GOT3 (cell line): Measurements from ENCODE around the gene SYTL1.

Experiments used
- DNase-seq: peaks from one replicate; lab custom pipeline; 2025; ENCODE audit warnings: mixed read lengths; lab: John Stamatoyannopoulos, UW

The SYTL1 gene

GRCh38 chr1:27341525-27342252, at the start of gene SYTL1:
Gene SYTL1, plus strand, starts transcription at chr1:27342022. Its CDS starts 3,313 bp downstream, at chr1:27345335.
- no peak for DNase-seq

- no peak for DNase-seq
These were observed 49.7 kb upstream of the SYTL1 start for GRCh38 chr1:27292106-27292505.

- no peak for DNase-seq
These were observed 47.9 kb upstream of the SYTL1 start for GRCh38 chr1:27293915-27294314.

- DNase-seq = no peak
These were observed 45.0 kb upstream of the SYTL1 start for GRCh38 chr1:27296773-27297291.

GRCh38 chr1:27297903-27298302, 43.9 kb upstream of the SYTL1 start:
- no peak for DNase-seq

GRCh38 chr1:27298632-27299384, 43.0 kb upstream of the SYTL1 start:
- no peak for DNase-seq

- peak; percentile 30 for DNase-seq
These were observed 42.2 kb upstream of the SYTL1 start for GRCh38 chr1:27299385-27300271.

- peak; percentile 50 for DNase-seq
These were observed 41.3 kb upstream of the SYTL1 start for GRCh38 chr1:27300341-27301051.

- DNase-seq = no peak
These were observed 40.8 kb upstream of the SYTL1 start for GRCh38 chr1:27301052-27301422.

GRCh38 chr1:27301582-27302199, 40.1 kb upstream of the SYTL1 start:
- no peak for DNase-seq

GRCh38 chr1:27302612-27303011, 39.2 kb upstream of the SYTL1 start:
- DNase-seq = no peak

GRCh38 chr1:27303509-27303908, 38.3 kb upstream of the SYTL1 start:
- DNase-seq = no peak

GRCh38 chr1:27306071-27306470, 35.8 kb upstream of the SYTL1 start:
- DNase-seq = no peak

- DNase-seq = no peak
These were observed 34.7 kb upstream of the SYTL1 start for GRCh38 chr1:27306892-27307761.

- no peak for DNase-seq
These were observed 33.8 kb upstream of the SYTL1 start for GRCh38 chr1:27307874-27308598.

- DNase-seq = no peak
These were observed 27.7 kb upstream of the SYTL1 start for GRCh38 chr1:27314169-27314568.

- no peak for DNase-seq
These were observed 27.1 kb upstream of the SYTL1 start for GRCh38 chr1:27314737-27315136.

- no peak for DNase-seq
These were observed 25.0 kb upstream of the SYTL1 start for GRCh38 chr1:27316860-27317259.

GRCh38 chr1:27318136-27318535, 23.7 kb upstream of the SYTL1 start:
- DNase-seq = no peak
